Inflammatory macrophage treated with lipopolysaccharide for 4 hours (primary cell): ENCODE results near the gene COL9A2.
A peak's percentile ranks its signal among the peaks of the same experiment; 100 is the strongest.

ENCODE experiments used
- DNase-seq: peaks from one replicate; pipeline ENCODE4 v3.0.0-alpha.2; 2020

COL9A2 gene

GRCh38 chr1:40317394-40318074, 448 bp upstream of the COL9A2 start:
- DNase-seq, result no peak

- no peak for DNase-seq
These were observed 1.1 kb downstream of the COL9A2 start for GRCh38 chr1:40315795-40316594.

GRCh38 chr1:40315239-40315794, 1.8 kb downstream of the COL9A2 start:
- peak; percentile 75 for DNase-seq

GRCh38 chr1:40314721-40315238, 2.3 kb downstream of the COL9A2 start:
- no peak for DNase-seq

- no peak for DNase-seq
These were observed 2.9 kb downstream of the COL9A2 start for GRCh38 chr1:40313958-40314720.

GRCh38 chr1:40313329-40313957, 3.6 kb downstream of the COL9A2 start:
- no peak for DNase-seq

- DNase-seq, result peak; percentile 86
These were observed 4.6 kb downstream of the COL9A2 start for GRCh38 chr1:40312238-40313205.

GRCh38 chr1:40311692-40312091, 5.4 kb downstream of the COL9A2 start:
- no peak for DNase-seq

- DNase-seq, result no peak
These were observed 6.0 kb downstream of the COL9A2 start for GRCh38 chr1:40310983-40311642.

- DNase-seq, result no peak
These were observed 7.0 kb downstream of the COL9A2 start for GRCh38 chr1:40310129-40310461.

GRCh38 chr1:40309374-40310128, 7.5 kb downstream of the COL9A2 start:
- DNase-seq, result no peak

GRCh38 chr1:40308036-40308727, 8.9 kb downstream of the COL9A2 start:
- DNase-seq, result no peak

- no peak for DNase-seq
These were observed 9.9 kb downstream of the COL9A2 start for GRCh38 chr1:40307186-40307585.

- no peak for DNase-seq
These were observed 10.8 kb downstream of the COL9A2 start for GRCh38 chr1:40306296-40306695.

- DNase-seq, result no peak
These were observed 11.2 kb downstream of the COL9A2 start for GRCh38 chr1:40305871-40306270.

- no peak for DNase-seq
These were observed 11.6 kb downstream of the COL9A2 start for GRCh38 chr1:40305451-40305850.

- DNase-seq, result no peak
These were observed 13.3 kb downstream of the COL9A2 start for GRCh38 chr1:40303790-40304189.

GRCh38 chr1:40303051-40303771, 13.9 kb downstream of the COL9A2 start:
- DNase-seq, result no peak

- DNase-seq, result no peak
These were observed 14.6 kb downstream of the COL9A2 start for GRCh38 chr1:40302475-40302874.
